Right renal cortex interstitium (tissue), 3 donors: ENCODE data around the gene EHMT1. TPM values are rescaled to one million over a fixed set of nuclear protein-coding genes. Genes with fewer than 3 reads are reported as not detected.
"Not testable (repeated sequence)": the region's sequence is repeated elsewhere in the genome, so short reads cannot be mapped to it uniquely, and the experiment has no call there.

Source experiments
- DNase-seq, 3 donors: peaks; one replicate each; pipeline ENCODE4 v3.0.0-alpha.2; 2013; ENCODE audit warnings: low read depth in 3 of 3, low spot score in 2 of 3
- polyA plus RNA-seq, 3 donors: library from polyadenylated mRNA; unstranded; fragments of 120-200 nt; gene quantifications; one replicate each; pipeline ENCODE4 v1.2.1, GENCODE V29; 2013; ENCODE audit not compliant: insufficient read length in 3 of 3

The EHMT1 gene
- polyA plus RNA-seq, 3 donors, result 68.5 to 72.0 (median 70.1) TPM

DNA sequence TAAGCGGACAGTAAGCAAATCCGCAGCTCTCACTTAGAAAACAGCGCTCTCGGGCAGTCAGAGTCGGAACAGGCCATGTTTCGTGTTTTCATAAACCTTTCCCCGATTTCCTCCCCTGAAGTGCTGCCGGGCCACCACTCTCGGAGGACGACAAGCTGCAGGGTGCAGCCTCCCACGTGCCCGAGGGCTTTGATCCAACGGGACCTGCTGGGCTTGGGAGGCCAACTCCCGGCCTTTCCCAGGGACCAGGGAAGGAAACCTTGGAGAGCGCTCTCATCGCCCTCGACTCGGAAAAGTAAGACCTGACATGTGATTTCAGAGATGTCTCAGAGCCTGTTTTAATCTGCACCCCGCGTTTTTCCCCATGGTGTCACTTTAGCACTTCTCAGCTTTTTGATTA is 159.0 kb downstream of the EHMT1 start:
- DNase-seq, result no peak

- no peak for DNase-seq
Observed at GRCh38 chr9:137778336-137778735, 159.5 kb downstream of the EHMT1 start.

- DNase-seq, result no peak
Observed at GRCh38 chr9:137778914-137779313, 160.1 kb downstream of the EHMT1 start.

DNA sequence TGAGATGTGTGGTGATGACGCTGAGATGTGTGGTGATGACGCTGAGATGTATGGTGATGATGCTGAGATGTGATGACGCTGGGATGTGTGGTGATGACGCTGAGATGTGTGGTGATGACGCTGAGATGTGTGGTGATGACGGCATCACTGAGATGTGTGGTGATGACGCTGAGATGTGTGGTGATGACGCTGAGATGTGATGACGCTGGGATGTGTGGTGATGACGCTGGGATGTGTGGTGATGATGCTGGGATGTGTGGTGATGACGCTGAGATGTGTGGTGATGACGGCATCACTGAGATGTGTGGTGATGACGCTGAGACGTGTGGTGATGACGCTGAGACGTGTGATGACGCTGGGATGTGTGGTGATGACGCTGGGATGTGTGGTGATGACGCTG is 161.2 kb downstream of the EHMT1 start:
- not testable (repeated sequence) for DNase-seq

DNA sequence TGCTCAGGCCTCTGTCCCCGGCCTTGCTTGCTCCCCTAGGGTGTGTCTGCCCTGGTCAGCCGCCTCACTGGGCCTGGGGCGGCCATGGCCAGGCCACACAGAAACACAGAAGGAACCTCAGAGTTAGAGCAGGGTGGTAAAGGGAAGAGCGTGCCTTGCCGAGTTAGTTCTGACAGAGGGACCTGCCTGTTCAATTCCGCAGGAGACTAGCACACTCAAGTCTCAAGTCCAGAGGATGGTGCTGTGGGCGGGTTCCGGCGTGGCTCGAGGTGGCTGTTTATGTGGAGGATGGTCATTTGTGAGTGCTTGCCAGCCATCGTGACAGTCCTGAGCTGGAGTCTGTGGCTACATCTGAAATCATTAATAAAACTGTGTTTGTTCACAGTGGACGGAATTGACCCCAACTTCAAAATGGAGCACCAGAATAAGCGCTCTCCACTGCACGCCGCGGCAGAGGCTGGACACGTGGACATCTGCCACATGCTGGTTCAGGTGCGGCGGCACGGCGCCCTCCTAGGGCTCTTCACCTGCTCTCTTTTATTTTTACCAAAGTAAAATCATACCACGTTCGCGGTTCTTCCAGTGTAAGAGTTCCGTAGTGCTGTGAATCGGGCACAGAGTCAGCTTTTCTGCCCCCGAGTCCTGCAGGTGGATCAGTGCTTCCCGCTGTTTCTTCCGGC is 163.2 kb downstream of the EHMT1 start:
- DNase-seq, result no peak

- no peak for DNase-seq
Observed at GRCh38 chr9:137783521-137783920, 164.7 kb downstream of the EHMT1 start.

DNA sequence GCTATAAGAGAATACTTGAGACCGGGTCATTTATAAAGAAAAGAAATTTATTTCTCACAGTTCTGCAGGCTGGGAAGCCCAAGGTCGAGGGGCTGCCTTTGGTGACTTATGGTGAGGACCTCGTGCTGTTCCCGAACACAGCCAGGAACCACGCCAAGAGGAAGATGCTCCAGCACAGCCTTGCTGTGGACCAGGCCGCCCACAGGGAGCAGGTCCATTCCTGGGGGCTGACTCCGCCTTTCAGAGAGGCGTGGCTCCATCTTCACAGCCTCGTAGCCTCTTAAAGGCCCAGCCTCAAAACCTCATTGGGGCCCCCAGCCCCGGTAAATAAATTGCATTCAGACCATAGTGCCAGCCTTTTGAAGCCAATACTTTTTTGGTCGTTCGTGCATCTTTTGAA is 165.2 kb downstream of the EHMT1 start:
- DNase-seq, result no peak

GRCh38 chr9:137784641-137785513 is 166.1 kb downstream of the EHMT1 start:
- no peak for DNase-seq

DNA sequence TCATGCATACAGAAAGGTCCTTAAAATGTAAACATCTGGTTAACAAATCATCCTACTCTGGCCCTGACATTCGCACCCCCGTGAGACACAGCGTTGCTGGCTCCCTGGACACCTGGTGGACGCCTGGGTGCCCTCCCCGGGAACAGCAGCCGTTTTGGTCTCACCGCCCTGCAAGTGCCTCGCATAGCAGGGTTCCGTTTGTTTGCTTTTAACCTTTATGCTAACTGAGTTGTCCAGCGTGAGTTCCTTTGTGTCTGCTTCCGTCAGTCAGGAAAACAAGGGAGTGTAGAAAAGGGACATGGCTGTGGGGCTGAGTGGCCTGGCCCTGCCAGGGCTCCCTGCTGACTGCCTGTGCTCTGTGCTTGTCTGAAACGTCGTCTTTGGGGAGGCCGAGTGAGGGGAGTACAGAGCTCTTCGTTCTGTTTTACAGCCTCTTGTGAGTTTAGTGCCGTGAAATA is 166.9 kb downstream of the EHMT1 start:
- no peak for DNase-seq

GRCh38 chr9:137786511-137786920 is 167.7 kb downstream of the EHMT1 start:
- DNase-seq, result no peak

- no peak for DNase-seq
Observed at GRCh38 chr9:137787381-137787780, 168.6 kb downstream of the EHMT1 start.

DNA sequence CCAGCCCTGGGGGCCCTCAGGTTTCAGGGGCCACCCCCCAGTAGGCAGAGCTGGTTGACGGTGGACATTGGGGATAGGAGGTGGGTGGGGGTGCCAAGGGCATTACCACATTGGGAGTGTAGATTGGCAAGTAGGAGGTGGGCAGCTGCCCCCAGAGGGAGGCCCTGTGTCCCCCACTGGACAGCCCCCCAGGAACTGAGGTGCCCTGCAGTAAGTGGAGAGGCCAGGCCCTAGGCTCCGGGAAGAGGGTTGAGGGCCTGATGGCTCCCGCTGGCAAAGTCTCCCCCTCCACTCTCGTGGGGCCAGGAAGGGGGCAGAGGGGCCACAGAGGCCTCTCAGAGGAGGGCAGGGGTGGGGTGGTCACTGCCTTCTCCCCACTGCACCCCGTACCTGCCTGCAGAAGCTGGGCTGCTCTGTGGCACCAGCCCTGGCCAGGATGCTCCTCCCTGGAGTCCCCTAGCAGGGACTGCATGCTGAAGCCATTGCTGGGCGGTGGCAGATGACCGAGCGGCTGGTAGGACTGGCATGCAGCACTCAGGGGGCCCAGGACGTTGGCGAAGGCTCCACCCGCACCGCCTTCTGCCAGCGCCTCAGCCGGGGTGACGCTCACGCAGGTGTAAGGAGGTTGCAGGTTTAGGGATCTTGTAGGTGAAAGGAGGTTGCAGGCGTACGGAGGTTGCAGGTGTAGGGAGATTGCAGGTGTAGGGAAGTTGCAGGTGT is 169.1 kb downstream of the EHMT1 start:
- no peak for DNase-seq

GRCh38 chr9:137788561-137789294 is 169.9 kb downstream of the EHMT1 start:
- no peak for DNase-seq

DNA sequence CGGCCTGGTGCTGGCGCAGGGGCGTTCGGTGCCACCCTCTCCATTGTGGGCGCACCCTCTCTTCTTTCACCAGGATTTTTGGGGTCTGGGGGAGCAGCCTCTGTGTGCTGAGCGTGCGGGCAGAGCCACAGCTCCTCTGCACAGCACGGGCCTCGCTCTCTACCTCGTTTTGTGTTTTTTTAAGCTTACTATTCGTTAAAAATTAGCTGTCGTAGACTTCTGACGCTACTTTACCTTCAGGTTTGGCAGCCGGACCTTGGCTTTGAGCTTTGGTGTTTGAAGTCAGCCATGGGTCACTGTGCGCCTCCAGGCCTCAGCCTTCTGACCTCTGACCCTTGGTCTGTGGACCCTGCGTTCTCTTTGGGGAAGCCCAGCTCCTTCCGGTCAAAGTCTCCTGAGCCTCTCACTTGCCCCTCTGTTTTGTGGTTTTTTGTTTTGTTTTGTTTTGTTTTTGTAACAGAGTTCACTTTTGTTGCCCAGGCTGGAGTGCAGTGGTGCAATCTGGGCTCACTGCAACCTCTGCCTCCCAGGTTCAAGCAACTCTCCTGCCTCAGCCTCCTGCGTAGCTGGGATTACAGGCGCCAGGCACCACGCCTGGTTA is 170.6 kb downstream of the EHMT1 start:
- no peak for DNase-seq

GRCh38 chr9:137791947-137792346 is 173.1 kb downstream of the EHMT1 start:
- no peak for DNase-seq

DNA sequence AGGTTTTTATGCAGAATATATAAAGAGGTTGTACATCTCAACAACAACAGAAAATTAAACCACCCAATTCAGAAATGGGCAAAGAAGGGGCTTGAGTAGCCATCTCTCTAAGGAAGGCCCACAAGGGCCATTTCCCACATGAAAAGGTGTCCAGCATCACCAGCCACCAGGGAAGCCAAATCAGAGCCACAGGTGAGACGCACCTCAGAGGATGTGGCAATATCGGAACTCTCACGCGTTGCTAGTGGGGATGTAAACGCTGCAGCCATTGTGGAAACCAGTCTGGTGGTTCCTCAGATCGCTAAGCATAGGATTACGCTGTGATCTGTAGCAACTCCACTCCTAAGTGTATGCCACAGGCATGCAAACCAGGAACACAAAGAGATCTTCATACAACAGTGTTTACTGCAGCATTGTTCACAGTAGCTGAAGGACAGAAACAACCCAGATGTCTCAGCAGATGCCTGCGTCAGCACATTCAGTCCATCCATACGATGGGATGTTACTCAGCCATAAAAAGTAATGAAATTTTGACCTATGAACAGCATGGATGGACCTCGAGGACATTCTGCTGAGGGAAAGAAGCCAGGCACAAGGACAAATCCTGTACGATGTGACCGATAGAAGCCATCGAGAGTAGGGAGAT is 174.5 kb downstream of the EHMT1 start:
- no peak for DNase-seq

DNA sequence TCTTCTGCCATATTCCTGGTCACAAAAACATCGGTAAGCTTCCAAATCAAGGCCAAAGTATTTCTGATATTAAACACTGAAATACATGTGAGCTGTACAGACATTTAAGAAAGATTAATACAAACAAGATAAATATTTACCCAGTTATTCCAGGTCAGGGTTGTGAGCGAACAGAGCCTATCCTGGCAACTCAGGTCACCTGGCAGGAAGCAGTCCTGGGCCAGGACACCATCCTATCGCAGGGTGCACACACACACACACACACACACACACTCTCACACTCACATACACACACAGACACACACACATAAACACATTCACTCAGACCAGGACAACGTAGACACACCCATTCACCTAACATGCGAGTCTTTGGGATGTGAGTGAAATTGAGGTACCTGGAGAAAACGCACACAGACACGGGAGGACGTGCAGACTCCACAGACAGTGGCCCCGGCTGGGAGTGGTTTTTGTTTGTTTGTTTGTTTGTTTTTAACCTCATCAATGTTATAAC is 176.4 kb downstream of the EHMT1 start:
- no peak for DNase-seq

DNA sequence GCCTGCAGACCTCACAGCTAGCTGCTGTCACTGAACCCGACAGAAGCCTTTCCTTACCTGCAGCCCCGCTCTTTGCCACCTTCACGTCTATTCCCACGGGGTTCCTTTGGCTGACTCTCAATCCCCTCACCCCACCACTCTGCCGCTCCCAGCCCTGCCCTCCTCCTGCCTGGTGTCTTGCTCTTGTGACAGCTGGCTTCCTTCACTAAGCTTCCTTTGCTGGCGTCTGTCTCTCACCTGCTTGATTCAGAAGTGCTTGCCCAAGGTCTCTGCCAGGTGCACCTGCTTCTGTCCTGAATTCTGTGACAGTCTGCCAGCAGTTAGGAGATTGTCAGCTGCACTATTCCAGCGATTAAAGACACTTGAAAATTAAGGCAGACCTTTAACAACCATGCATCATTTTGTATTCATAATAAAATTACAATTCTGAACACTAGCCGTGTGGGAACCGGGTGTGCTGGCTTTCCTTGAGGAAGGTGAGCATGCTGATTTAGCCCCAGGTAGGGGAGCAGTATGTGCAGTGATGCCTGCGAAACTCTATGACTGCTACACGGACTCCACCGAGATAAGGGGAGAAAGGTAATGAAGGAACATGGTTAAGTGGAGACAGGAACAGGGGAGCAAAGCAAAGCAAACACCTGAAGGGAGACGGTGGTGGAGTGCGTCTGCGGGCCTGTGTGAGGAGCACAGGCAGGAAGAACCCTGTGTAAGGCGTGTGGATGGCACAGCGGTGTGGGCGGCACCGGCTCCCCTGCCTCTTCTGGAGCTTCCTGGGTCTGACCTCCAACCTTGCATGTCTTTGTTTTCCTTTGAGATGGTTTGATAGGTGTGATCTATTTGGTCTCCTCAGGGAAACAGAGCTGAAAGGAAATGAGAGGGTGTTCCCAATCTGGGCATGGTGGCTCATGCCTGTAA is 178.7 kb downstream of the EHMT1 start:
- no peak for DNase-seq
